Measurements from ENCODE around the gene ZNF451. TPM values are rescaled to one million over a fixed set of nuclear protein-coding genes. Genes with fewer than 3 reads are reported as not detected.

Gene ZNF451
- total and polyA plus RNA-seq, 2 donors (not counting 3 experiments of a cell fraction or from before 2014, with no cell fraction given) = 9.9 to 64.4 TPM

DNA sequence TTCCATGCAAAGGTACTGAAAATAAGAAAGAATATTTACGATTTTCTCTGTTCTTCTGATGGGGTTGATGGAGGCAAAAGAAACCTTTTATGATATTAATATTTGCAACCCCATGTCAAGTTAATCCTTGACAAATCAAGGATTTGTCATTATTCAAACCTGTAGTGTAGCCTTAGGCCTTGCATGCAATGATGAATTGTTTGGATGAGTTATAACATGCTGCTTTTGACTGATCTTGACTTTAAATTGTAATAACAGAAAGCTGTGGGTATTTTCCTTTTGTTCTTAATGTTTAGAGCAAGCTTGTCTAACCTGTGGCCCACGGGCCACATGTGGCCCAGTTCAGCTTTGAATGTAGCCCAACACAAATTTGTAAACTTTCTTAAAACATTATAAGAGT is 69.1 kb downstream of the ZNF451 start:
- Histone ChIP-seq H3K9me1 (replicated peaks; ENCODE audit: control insufficient read depth, extremely low read depth, insufficient read depth, low read length) (no peaks in the 10 kb centered on the region), H3K9ac (replicated peaks; ENCODE audit: extremely low read depth, insufficient read depth, low read length) (no peak overlapping the region), H3K9me3 (replicated peaks; ENCODE audit: control insufficient read depth, insufficient read depth, low read length) (no peaks in the 10 kb centered on the region), H3K36me3 (ENCODE audit: control insufficient read depth in 2 of 2, extremely low read depth in 1 of 2, insufficient read depth in 2 of 2, low read length in 2 of 2) (peaks cover 2% of the 10 kb centered on the region in 2 experiments), H3K4me2 (ENCODE audit: insufficient read depth, low read length) (no peak overlapping the region), H2AFZ (ENCODE audit: low read depth, low read length) (no peak overlapping the region), H3K79me2 (ENCODE audit: control insufficient read depth, insufficient read depth, low read length) (no peaks in the 10 kb centered on the region), H3K4me1 (ENCODE audit: control insufficient read depth, extremely low read depth, insufficient read depth, low read length) (no peaks in the 10 kb centered on the region), H3K4me3 (replicated peaks in 1 of 3; ENCODE audit: insufficient read depth in 1 of 3, low read depth in 1 of 3, low read length in 3 of 3) (no peak overlapping the region), H3K27ac (ENCODE audit: insufficient read depth, low read depth, low read length) (no peak overlapping the region), H4K20me1 (replicated peaks; ENCODE audit: control insufficient read depth, extremely low read depth, insufficient read depth, low read length) (no peaks in the 10 kb centered on the region), H3K27me3 (ENCODE audit: control insufficient read depth in 2 of 2, insufficient read depth in 2 of 2, low read length in 2 of 2) (no peaks in the 10 kb centered on the region)
- intact Hi-C loops (cut with micrococcal nuclease) = no loop called here
- no TSS peak for BruUV-seq (replicated peaks)
- dilution Hi-C loops (cut with MboI; ENCODE audit: extremely low pct_ligation_motif_present, low sequenced_read_pairs) = no loop called here
- ChIA-PET POLR2A (no interaction called here), CTCF (no interaction called here)
- no peak for FAIRE-seq
- DNase-seq (ENCODE audit: low read depth, low spot score) = no peak
- TF ChIP-seq POLR2A (IDR thresholded peaks at IDR 0.05; ENCODE audit: low read depth, low read length) = no peak
- no peak for TF ChIP-seq MYC (IDR thresholded peaks at IDR 0.05; ENCODE audit: low read depth, low read length)
- TF ChIP-seq, protein P1, sequence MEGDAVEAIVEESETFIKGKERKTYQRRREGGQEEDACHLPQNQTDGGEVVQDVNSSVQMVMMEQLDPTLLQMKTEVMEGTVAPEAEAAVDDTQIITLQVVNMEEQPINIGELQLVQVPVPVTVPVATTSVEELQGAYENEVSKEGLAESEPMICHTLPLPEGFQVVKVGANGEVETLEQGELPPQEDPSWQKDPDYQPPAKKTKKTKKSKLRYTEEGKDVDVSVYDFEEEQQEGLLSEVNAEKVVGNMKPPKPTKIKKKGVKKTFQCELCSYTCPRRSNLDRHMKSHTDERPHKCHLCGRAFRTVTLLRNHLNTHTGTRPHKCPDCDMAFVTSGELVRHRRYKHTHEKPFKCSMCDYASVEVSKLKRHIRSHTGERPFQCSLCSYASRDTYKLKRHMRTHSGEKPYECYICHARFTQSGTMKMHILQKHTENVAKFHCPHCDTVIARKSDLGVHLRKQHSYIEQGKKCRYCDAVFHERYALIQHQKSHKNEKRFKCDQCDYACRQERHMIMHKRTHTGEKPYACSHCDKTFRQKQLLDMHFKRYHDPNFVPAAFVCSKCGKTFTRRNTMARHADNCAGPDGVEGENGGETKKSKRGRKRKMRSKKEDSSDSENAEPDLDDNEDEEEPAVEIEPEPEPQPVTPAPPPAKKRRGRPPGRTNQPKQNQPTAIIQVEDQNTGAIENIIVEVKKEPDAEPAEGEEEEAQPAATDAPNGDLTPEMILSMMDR (IDR thresholded peaks at IDR 0.05; ENCODE audit: extremely low read depth in 1 of 2, insufficient read depth in 1 of 2, low read depth in 1 of 2, low read length in 2 of 2) = no peak
- no peak for TF ChIP-seq EZH2 (IDR thresholded peaks at IDR 0.05; ENCODE audit: borderline replicate concordance, low read depth, low read length, severe bottlenecking)
- no peak for TF ChIP-seq FOS (IDR thresholded peaks at IDR 0.05; ENCODE audit: borderline replicate concordance, insufficient read depth, low read length)
- TF ChIP-seq, protein P2, sequence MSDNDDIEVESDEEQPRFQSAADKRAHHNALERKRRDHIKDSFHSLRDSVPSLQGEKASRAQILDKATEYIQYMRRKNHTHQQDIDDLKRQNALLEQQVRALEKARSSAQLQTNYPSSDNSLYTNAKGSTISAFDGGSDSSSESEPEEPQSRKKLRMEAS (IDR thresholded peaks at IDR 0.05; ENCODE audit: insufficient read depth, insufficient read length) = no peak

DNA sequence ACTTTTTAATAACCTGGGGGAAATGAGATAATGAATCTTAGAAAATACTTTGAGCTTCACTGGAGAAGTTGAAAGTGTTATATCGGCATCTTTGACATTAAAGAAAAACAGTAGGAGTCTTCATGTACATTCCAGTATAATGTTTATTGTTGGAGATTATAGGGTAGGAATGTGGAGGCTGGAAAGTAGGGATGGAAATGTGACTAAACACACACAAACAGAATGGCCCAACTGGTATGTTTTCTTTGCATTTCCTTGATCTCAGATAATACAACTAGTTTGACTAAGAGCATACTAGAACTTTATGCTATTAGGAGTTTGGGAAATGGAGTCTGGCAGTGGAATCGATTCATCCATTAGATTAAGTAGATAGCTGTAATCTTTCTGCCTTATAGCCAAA is 72.0 kb downstream of the ZNF451 start:
- TF ChIP-seq POLR2AphosphoS5 (IDR thresholded peaks at IDR 0.05; ENCODE audit: insufficient read depth, low read depth, low read length) (no peak), GATA2 (IDR thresholded peaks at IDR 0.05; ENCODE audit: insufficient read depth, insufficient read length, low read depth, low read length) (peak; percentile 26)
- no peak overlapping the region for H3K27ac ChIP-seq (ENCODE audit: insufficient read depth, low read depth, low read length)
- POLR2A ChIA-PET = no interaction called here
- no peaks in the 10 kb centered on the region for H3K9me1 ChIP-seq (replicated peaks; ENCODE audit: control insufficient read depth, extremely low read depth, insufficient read depth, low read length)
- no peaks in the 10 kb centered on the region for H3K9me3 ChIP-seq (replicated peaks; ENCODE audit: control insufficient read depth, insufficient read depth, low read length)
- H3K4me3 ChIP-seq (replicated peaks in 1 of 3; ENCODE audit: insufficient read depth in 1 of 3, low read depth in 1 of 3, low read length in 3 of 3) = no peak overlapping the region
- H3K4me1 ChIP-seq (ENCODE audit: control insufficient read depth, extremely low read depth, insufficient read depth, low read length) = no peaks in the 10 kb centered on the region
- no peak overlapping the region for H3K9ac ChIP-seq (replicated peaks; ENCODE audit: extremely low read depth, insufficient read depth, low read length)
- no peak overlapping the region for H3K4me2 ChIP-seq (ENCODE audit: insufficient read depth, low read length)
- DNase-seq (ENCODE audit: low read depth, low spot score) (no peak), FAIRE-seq (no peak)
- no peak overlapping the region for H2AFZ ChIP-seq (ENCODE audit: low read depth, low read length)
- H3K36me3 ChIP-seq (ENCODE audit: control insufficient read depth in 2 of 2, extremely low read depth in 1 of 2, insufficient read depth in 2 of 2, low read length in 2 of 2) = peaks cover 0 to 2% of the 10 kb centered on the region in 2 experiments
- CTCF ChIA-PET = interaction anchor here (2.0 kb wide), 1 partner anchor 10 kb away, joined by 10 read pairs; the partner anchor contains the start of gene BAG2
- no peaks in the 10 kb centered on the region for H4K20me1 ChIP-seq (replicated peaks; ENCODE audit: control insufficient read depth, extremely low read depth, insufficient read depth, low read length)
- no peaks in the 10 kb centered on the region for H3K79me2 ChIP-seq (ENCODE audit: control insufficient read depth, insufficient read depth, low read length)
- H3K27me3 ChIP-seq (ENCODE audit: control insufficient read depth in 2 of 2, insufficient read depth in 2 of 2, low read length in 2 of 2) = no peaks in the 10 kb centered on the region
- BruUV-seq (replicated peaks) = no TSS peak
- intact Hi-C loops (cut with micrococcal nuclease) (no loop called here), dilution Hi-C loops (cut with MboI; ENCODE audit: extremely low pct_ligation_motif_present, low sequenced_read_pairs) (no loop called here)
